ENCODE results near the gene HPX.

The HPX gene

DNA sequence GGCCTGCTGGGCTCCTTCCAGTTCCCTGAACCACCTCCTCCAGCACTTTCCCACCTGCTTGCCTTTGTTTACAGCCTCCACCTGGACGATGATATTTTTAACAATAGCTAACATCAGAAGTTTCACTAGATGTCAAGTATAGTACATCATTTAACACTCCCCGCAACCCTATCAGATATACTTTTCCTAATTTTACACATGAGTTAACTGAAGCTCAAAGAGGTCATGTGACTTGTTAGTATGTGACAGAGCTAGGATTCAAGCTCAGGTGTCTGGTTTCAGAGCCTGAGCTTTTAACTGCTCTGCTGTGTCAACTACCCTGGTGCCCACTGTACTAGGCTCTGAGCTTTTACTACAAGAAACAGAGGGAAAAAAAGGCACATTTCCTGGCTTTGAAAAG, 14.3 kb upstream of the HPX start:
- TF ChIP-seq TAF1 (IDR thresholded peaks at IDR 0.05; ENCODE audit: borderline replicate concordance, insufficient read depth, low read length) (no peak), FOXP2 (optimal IDR thresholded peaks at IDR 0.05; ENCODE audit: borderline replicate concordance, extremely low read depth, extremely low read length, insufficient read depth) (no peak), POLR2AphosphoS5 (IDR thresholded peaks at IDR 0.05; ENCODE audit: low read depth, low read length) (no peak), SIN3A (IDR thresholded peaks at IDR 0.05; ENCODE audit: borderline replicate concordance, insufficient read depth, low read length) (no peak)
- TF ChIP-seq, protein P1, sequence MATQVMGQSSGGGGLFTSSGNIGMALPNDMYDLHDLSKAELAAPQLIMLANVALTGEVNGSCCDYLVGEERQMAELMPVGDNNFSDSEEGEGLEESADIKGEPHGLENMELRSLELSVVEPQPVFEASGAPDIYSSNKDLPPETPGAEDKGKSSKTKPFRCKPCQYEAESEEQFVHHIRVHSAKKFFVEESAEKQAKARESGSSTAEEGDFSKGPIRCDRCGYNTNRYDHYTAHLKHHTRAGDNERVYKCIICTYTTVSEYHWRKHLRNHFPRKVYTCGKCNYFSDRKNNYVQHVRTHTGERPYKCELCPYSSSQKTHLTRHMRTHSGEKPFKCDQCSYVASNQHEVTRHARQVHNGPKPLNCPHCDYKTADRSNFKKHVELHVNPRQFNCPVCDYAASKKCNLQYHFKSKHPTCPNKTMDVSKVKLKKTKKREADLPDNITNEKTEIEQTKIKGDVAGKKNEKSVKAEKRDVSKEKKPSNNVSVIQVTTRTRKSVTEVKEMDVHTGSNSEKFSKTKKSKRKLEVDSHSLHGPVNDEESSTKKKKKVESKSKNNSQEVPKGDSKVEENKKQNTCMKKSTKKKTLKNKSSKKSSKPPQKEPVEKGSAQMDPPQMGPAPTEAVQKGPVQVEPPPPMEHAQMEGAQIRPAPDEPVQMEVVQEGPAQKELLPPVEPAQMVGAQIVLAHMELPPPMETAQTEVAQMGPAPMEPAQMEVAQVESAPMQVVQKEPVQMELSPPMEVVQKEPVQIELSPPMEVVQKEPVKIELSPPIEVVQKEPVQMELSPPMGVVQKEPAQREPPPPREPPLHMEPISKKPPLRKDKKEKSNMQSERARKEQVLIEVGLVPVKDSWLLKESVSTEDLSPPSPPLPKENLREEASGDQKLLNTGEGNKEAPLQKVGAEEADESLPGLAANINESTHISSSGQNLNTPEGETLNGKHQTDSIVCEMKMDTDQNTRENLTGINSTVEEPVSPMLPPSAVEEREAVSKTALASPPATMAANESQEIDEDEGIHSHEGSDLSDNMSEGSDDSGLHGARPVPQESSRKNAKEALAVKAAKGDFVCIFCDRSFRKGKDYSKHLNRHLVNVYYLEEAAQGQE (IDR thresholded peaks at IDR 0.05; ENCODE audit: insufficient read depth in 1 of 2, low read depth in 2 of 2, low read length in 2 of 2), result no peak

DNA sequence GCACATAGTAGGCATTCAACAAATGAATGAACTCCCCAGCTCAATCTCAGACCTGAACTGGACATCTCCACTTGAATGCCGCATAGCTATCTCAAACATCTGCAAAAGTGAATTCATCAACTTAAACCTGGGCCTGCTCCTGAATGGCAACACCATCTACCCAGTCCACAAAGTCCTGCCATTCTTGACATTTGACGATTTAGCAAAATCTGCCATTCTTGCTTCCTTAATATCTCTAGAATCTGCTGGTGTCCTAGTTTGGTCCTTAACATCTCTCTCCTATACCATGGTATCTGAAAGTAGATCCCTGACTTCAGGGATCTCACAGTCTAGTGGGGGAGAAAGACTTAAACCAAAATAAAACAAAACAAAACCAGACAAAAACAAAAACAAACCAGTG, 12.4 kb upstream of the HPX start:
- TF ChIP-seq, protein P1 (IDR thresholded peaks at IDR 0.05; ENCODE audit: insufficient read depth in 1 of 2, low read depth in 2 of 2, low read length in 2 of 2), result no peak
- no peak for TF ChIP-seq SIN3A (IDR thresholded peaks at IDR 0.05; ENCODE audit: borderline replicate concordance, insufficient read depth, low read length)
- no peak for TF ChIP-seq FOXP2 (optimal IDR thresholded peaks at IDR 0.05; ENCODE audit: borderline replicate concordance, extremely low read depth, extremely low read length, insufficient read depth)
- no peak for TF ChIP-seq POLR2AphosphoS5 (IDR thresholded peaks at IDR 0.05; ENCODE audit: low read depth, low read length)
- no peak for TF ChIP-seq TAF1 (IDR thresholded peaks at IDR 0.05; ENCODE audit: borderline replicate concordance, insufficient read depth, low read length)

DNA sequence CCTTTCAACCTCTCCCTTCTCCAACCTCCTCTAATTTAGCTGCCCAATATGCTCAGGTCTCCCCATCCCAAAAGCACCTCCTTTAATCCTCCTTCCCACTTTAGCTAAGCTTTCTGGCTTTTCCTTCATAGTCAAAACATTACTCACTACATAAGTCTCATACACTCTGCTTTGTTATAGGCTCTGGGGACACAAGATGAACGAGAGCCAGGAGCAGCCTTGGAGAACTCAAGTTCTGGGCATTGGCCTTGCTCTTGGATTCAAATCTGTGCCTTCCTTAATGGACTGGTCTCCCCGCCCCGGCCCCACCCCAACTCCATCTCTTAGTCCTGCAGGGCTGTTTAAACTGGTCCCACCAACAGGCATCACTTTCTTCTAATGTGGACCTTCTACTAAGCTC, 11.4 kb upstream of the HPX start:
- TF ChIP-seq POLR2AphosphoS5 (IDR thresholded peaks at IDR 0.05; ENCODE audit: low read depth, low read length) (no peak), TAF1 (IDR thresholded peaks at IDR 0.05; ENCODE audit: borderline replicate concordance, insufficient read depth, low read length) (no peak), FOXP2 (optimal IDR thresholded peaks at IDR 0.05; ENCODE audit: borderline replicate concordance, extremely low read depth, extremely low read length, insufficient read depth) (no peak), SIN3A (IDR thresholded peaks at IDR 0.05; ENCODE audit: borderline replicate concordance, insufficient read depth, low read length) (no peak)
- TF ChIP-seq, protein P1 (IDR thresholded peaks at IDR 0.05; ENCODE audit: insufficient read depth in 1 of 2, low read depth in 2 of 2, low read length in 2 of 2), result no peak

DNA sequence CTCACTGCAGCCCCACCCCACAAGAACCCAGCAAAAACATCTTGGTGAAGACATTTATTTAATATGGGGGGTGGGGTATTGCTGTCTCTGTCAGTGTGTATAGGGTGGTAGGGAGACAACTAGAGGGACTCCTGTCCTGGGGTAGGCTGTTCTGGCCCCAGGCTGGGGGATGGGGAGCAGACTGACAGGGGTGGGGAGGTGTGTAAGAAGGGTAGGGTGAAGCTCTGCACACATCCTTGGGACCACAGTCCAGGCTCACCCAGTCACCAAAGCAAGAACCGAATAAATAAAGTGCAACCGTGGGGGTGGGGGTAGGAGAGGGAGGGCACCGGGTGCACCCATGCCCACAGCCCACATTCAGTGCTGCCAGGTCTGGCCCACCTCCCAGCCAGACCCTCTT, 7.8 kb upstream of the HPX start:
- TF ChIP-seq TAF1 (IDR thresholded peaks at IDR 0.05; ENCODE audit: borderline replicate concordance, insufficient read depth, low read length), result no peak
- no peak for TF ChIP-seq POLR2AphosphoS5 (IDR thresholded peaks at IDR 0.05; ENCODE audit: low read depth, low read length)
- TF ChIP-seq, protein P1 (IDR thresholded peaks at IDR 0.05; ENCODE audit: insufficient read depth in 1 of 2, low read depth in 2 of 2, low read length in 2 of 2), result no peak
- no peak for TF ChIP-seq SIN3A (IDR thresholded peaks at IDR 0.05; ENCODE audit: borderline replicate concordance, insufficient read depth, low read length)
- no peak for TF ChIP-seq FOXP2 (optimal IDR thresholded peaks at IDR 0.05; ENCODE audit: borderline replicate concordance, extremely low read depth, extremely low read length, insufficient read depth)
